ENCODE results near the gene BST2.

DNA sequence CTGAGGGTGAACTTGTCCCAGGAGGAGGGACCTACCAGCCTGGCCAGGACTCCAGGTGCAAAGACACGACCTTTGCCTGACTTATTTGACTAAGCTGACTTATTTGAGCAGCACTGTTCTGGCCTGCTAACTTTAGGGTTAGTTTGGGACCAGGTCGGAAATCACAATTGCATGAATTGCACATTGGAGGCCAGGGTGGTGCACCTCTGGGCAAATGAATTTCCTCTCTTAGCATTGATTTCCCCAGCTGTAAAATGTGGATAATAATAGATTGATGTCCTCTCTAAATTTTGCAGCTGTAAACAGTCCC, 1.4 kb upstream of the BST2 start:
- no peak for TF ChIP-seq GATA2 (IDR thresholded peaks at IDR 0.05; ENCODE audit: low read depth, low read length)
- no peak for TF ChIP-seq GATA3 (IDR thresholded peaks at IDR 0.05; ENCODE audit: low read depth, low read length)
